HG02973 (cell line): ENCODE data around the gene NLGN1.

Experiments used
- ATAC-seq: cut with Tn5 transposase; IDR thresholded peaks from one replicate; pipeline ENCODE4 v1.9.1; 2021; ENCODE audit warnings: moderate library complexity; ENCODE audit not compliant: unreplicated experiment

The NLGN1 gene

DNA sequence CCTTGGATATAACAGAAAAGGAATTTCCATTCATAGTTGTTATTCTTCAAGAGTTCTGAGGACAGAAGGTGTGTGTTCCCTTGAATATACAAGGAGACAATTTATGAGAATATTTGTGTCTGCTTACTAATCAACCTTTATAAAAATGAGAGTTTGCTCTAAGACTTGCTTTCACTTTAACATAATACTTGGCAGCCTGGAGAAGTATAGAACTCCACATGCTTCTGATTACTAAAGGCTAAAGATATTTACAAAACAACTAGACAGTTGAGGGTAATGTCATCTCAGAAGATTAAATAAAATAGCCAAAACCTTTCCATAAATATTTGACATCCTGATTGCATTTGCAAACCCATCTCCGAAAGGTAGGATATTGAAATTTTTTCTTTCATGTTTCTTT, 734.5 kb downstream of the NLGN1 start:
- no peak for ATAC-seq

- ATAC-seq: no peak
These were observed 735.0 kb downstream of the NLGN1 start for GRCh38 chr3:174132421-174133042.

DNA sequence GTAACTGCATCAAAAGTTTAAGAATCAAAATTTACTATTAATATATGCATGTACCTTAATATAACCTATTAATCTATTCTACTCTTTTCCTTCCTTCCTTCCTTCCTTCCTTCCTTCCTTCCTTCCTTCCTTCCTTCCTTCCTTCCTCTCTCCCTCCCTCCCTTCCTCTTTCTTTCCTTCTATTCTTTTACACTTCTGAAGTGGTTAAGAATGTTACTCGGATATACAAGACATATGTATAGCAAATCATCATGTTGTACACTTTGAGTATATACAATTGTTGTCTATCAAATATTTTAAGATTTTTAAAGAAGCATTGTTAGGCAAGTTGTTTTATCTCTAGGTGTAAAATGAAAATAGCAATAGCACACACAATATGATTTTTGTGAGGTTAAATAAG, 748.5 kb downstream of the NLGN1 start:
- no peak for ATAC-seq

- ATAC-seq: no peak
These were observed 750.3 kb downstream of the NLGN1 start for GRCh38 chr3:174147798-174148197.

DNA sequence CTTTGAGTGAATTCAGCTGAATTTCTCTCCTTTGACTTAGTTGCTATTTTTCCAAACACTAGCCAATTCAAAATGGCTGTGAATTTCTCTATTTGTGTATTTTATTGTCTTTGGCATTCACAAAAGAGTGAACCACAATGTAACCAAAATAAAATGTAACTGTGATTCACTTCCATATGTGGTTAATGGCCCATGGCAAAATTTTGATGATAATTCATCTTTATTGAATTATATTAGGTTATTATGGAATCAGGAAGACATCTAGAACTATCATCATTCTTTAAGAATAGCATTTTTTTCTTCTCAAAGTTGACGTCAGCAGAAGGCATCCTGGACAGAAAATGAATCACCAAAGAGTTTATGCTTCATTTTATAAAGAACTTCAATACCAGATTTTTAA, 756.3 kb downstream of the NLGN1 start:
- no peak for ATAC-seq

DNA sequence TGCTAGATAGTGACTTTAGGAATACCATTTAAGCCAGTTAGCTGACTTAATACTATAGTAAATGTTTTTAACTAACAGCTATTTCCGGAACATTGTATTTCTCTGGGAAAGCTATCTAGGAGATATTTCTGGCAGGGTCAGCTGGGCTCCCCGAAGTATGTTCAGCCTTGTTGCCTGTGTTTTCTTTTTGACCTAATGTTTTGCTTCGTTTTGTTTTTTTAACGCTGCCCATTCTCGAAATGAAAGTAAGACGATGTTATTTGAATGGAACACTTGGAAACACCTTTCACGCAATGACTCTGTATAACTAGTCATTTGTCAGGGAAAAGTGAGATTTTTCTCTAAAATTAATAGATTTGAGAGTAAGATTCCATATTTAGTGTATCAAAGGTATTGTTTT, 758.7 kb downstream of the NLGN1 start:
- ATAC-seq: no peak

DNA sequence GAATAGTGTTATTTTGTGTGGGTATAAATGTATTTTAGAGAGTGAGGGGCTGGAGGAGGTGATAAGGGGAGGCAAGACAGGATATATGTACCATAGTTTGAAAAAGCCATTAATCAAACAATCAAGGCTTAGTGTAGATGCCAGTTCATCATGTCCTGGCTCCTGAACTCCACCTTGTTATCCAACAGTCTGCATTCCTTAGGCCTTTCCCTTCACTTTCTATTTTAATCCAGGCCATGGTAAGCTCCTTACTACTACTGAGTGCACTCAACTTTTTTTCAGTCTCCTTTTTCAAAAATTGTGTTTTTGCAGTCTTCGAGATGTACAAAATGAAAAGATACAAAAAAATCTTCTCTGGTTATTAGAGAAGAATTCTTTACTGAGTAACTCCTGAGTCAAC, 761.1 kb downstream of the NLGN1 start:
- no peak for ATAC-seq

- no peak for ATAC-seq
These were observed 762.1 kb downstream of the NLGN1 start for GRCh38 chr3:174159604-174160003.

- ATAC-seq: no peak
These were observed 765.0 kb downstream of the NLGN1 start for GRCh38 chr3:174162550-174162949.

- no peak for ATAC-seq
These were observed 770.5 kb downstream of the NLGN1 start for GRCh38 chr3:174168026-174168425.

- ATAC-seq: no peak
These were observed 771.2 kb downstream of the NLGN1 start for GRCh38 chr3:174168538-174169254.

DNA sequence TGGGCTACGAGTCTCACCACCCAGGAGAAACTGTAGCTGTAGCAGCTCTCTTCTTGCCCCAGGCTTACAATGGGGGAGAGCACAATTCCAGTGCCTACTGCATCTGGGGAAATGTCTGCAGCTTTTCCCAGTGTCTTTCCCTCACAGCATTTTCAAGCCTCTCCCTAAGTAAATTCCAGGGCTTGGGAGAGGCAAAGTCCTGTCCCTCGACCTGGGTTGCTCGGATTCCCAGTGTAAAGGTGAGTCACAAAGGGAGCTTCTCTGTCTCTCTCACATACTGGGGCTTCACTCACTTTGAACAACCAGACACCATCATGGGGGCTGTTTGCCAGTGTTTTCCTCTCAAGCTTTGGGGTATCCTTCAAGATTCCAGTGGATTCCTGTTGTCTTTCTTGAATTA, 772.2 kb downstream of the NLGN1 start:
- ATAC-seq: no peak

DNA sequence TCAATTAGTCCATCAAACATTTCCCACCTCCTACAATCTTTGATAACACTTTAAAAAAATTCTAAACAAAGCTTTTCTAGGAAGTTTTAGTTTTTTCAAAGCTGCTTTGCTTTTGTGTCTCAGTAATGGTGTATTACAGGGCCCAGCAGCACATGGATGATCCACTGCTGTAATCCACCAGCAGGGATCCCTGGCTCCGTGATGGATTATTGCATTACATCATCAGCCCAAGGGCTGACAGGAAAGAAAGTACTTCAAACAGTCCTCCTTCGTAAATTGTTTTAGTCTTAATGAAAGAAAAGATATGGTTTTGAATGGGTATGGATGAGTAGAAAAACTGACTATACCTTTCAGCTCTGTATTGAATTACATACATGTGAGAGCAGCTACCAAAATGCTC, 772.7 kb downstream of the NLGN1 start:
- ATAC-seq: no peak

GRCh38 chr3:174186377-174186989, 788.9 kb downstream of the NLGN1 start:
- ATAC-seq: no peak

- ATAC-seq: no peak
These were observed 793.8 kb downstream of the NLGN1 start for GRCh38 chr3:174191380-174191779.

GRCh38 chr3:174191895-174192294, 794.4 kb downstream of the NLGN1 start:
- ATAC-seq: no peak

- ATAC-seq: no peak
These were observed 794.9 kb downstream of the NLGN1 start for GRCh38 chr3:174192471-174192870.

GRCh38 chr3:174193604-174194003, 796.1 kb downstream of the NLGN1 start:
- no peak for ATAC-seq

DNA sequence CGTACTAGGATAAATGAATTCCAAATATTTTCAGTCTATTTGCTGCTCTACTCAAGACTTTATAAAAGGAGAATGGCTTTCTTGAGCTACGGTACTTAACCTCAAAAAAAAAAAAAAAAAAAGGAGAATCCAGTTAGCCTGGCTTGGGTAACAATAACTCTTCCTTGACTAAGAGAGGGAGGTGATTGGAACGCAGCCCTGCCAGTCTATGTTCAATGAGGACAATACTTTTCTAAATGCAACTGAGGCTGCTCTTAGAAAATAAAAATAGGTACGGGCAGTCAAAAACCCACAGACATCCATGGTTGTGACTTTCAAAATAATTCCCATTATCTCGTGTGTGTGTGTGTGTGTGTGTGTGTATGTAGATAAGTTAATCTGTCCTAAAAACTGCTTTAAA, 799.9 kb downstream of the NLGN1 start:
- ATAC-seq: no peak

DNA sequence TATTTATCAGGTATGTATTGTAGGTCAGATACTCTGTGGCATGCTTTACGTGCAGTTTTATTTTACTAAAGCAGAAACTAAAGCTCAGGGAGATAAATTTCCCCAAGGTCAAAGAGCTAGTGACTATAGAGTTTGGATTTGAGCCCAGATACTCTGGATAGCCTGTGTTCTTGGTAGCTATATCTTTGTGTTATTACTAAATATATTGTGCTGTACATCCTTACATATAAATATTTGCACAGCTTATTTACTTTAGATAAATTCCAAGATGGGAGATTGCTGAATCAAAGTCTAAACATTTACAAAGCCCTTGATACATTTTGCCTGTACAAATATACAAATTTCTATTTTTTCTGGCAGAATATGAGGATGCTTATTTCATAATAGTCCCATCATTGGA, 800.7 kb downstream of the NLGN1 start:
- no peak for ATAC-seq

DNA sequence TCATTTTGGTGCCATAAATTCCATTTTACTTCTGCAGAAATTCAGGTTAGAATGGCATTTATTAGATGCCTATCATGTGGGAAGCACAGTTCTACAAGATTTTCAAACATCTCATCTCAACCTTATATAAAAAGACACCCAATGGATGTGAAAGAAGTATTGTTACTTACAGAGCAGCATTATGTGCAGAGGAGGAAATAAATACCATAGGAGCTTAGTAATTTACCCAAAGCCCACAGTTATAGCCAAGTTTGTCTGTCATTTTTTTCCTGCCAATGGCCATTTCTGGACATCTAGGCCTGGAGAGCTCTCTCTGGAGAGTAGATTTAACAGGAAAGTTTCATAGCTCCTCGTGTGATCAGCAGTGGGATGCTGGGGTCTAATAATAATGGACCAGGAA, 802.2 kb downstream of the NLGN1 start:
- no peak for ATAC-seq

- no peak for ATAC-seq
These were observed 804.6 kb downstream of the NLGN1 start for GRCh38 chr3:174202116-174202515.
